Stimulated activated naive B cell treated with anti-CD40 and anti-IgM and Interleukin-4, amounts not matched to agents 10 μg/mL and 1 μg/mL and 100 μg/mL, for 72 hours (primary cell): ENCODE data around the gene SH3BP2.

Source experiments
- ATAC-seq, 2 donors: fragments of 150-1000 bp; cut with Tn5 transposase; replicated peaks; 2 replicates each; pipeline ENCODE4 v1.10.0; 2021; ENCODE audit warnings: moderate library complexity in 1 of 2
- DNase-seq: peaks from one replicate; pipeline ENCODE4 v3.0.0; 2021
- H3K27ac Mint-ChIP-seq: one replicate; pipeline ENCODE4 v1.8.0; 2022; ENCODE audit warnings: mild to moderate bottlenecking, mixed read lengths
- H3K27me3 Mint-ChIP-seq, 2 donors: one replicate each; pipeline ENCODE4 v1.8.0; 2022; ENCODE audit warnings: mixed read lengths in 2 of 2
- H3K36me3 Mint-ChIP-seq, 2 donors: one replicate each; pipeline ENCODE4 v1.8.0; 2022; ENCODE audit warnings: mixed read lengths in 2 of 2, mild to moderate bottlenecking in 1 of 2
- H3K4me1 Mint-ChIP-seq, 2 donors: one replicate each; pipeline ENCODE4 v1.8.0; 2022; ENCODE audit warnings: mixed read lengths in 2 of 2, mild to moderate bottlenecking in 1 of 2
- H3K4me3 Mint-ChIP-seq, 2 donors: one replicate each; pipeline ENCODE4 v1.8.0; 2022; ENCODE audit warnings: mild to moderate bottlenecking in 2 of 2, mixed read lengths in 2 of 2, moderate library complexity in 1 of 2
- H3K9me3 Mint-ChIP-seq, 2 donors: one replicate each; pipeline ENCODE4 v1.8.0; 2022; ENCODE audit warnings: mixed read lengths in 2 of 2, mild to moderate bottlenecking in 1 of 2

The SH3BP2 gene

GRCh38 chr4:2792711-2793585 lies at the start of gene SH3BP2:
Gene SH3BP2 (plus strand): TSS chr4:2793085. CDS start chr4:2820618, 27,533 bp downstream.
- peak within 1 kb of the TSS; percentile 87 for H3K27ac Mint-ChIP-seq
- peak; percentile 55 to 71 for ATAC-seq
- H3K9me3 Mint-ChIP-seq = no peaks in the 10 kb centered on the region
- DNase-seq = no peak
- H3K27me3 Mint-ChIP-seq = no peaks in the 10 kb centered on the region
- peaks cover 63 to 93% of the 10 kb centered on the region in 2 donors for H3K4me1 Mint-ChIP-seq
- peaks cover 0 to 4% of the 10 kb centered on the region in 2 donors for H3K36me3 Mint-ChIP-seq
- peak within 1 kb of the TSS; percentile 87 to 88 for H3K4me3 Mint-ChIP-seq

GRCh38 chr4:2743518-2744445 lies 49.1 kb upstream of the SH3BP2 start:
- Mint-ChIP-seq H3K9me3 (no peaks in the 10 kb centered on the region), H3K4me3 (no peak overlapping the region), H3K27me3 (no peaks in the 10 kb centered on the region), H3K4me1 (peaks cover 38 to 63% of the 10 kb centered on the region in 2 donors), H3K36me3 (peaks cover 65 to 68% of the 10 kb centered on the region in 2 donors), H3K27ac (peak overlapping the region; percentile 14)
- DNase-seq (no peak), ATAC-seq (no peak)

- peaks cover 63 to 65% of the 10 kb centered on the region in 2 donors for H3K36me3 Mint-ChIP-seq
Measured at GRCh38 chr4:2744576-2745270, 48.2 kb upstream of the SH3BP2 start.

GRCh38 chr4:2745516-2745915 lies 47.4 kb upstream of the SH3BP2 start:
- ATAC-seq = no peak
- H3K9me3 Mint-ChIP-seq = no peaks in the 10 kb centered on the region
- H3K27me3 Mint-ChIP-seq = no peaks in the 10 kb centered on the region
- peak overlapping the region; percentile 92 for H3K27ac Mint-ChIP-seq
- DNase-seq = no peak
- H3K4me3 Mint-ChIP-seq = peak overlapping the region in 1 of 2 donors; percentile 48
- peaks cover 40 to 64% of the 10 kb centered on the region in 2 donors for H3K4me1 Mint-ChIP-seq
- peaks cover 58 to 59% of the 10 kb centered on the region in 2 donors for H3K36me3 Mint-ChIP-seq

More at GRCh38 chr4:2744576-2745270, 48.2 kb upstream of the SH3BP2 start:
- ATAC-seq (no peak), DNase-seq (no peak)
- H3K9me3 Mint-ChIP-seq = no peaks in the 10 kb centered on the region
- no peak overlapping the region for H3K4me3 Mint-ChIP-seq
- H3K4me1 Mint-ChIP-seq = peaks cover 39 to 68% of the 10 kb centered on the region in 2 donors
- H3K27ac Mint-ChIP-seq = peak overlapping the region; percentile 62
- no peaks in the 10 kb centered on the region for H3K27me3 Mint-ChIP-seq

- Mint-ChIP-seq H3K27me3 (no peaks in the 10 kb centered on the region), H3K4me1 (peaks cover 40 to 57% of the 10 kb centered on the region in 2 donors), H3K9me3 (no peaks in the 10 kb centered on the region), H3K27ac (peak overlapping the region; percentile 92), H3K36me3 (peaks cover 55 to 56% of the 10 kb centered on the region in 2 donors), H3K4me3 (peak overlapping the region; percentile 67 to 73)
- DNase-seq (peak; percentile 95), ATAC-seq (peak; percentile 96 to 98)
Measured at GRCh38 chr4:2745981-2746806, 46.7 kb upstream of the SH3BP2 start.

GRCh38 chr4:2746891-2747695 lies 45.8 kb upstream of the SH3BP2 start:
- Mint-ChIP-seq H3K27me3 (no peaks in the 10 kb centered on the region), H3K4me1 (peaks cover 43 to 65% of the 10 kb centered on the region in 2 donors), H3K9me3 (no peaks in the 10 kb centered on the region), H3K4me3 (peak overlapping the region; percentile 67 to 73), H3K27ac (peak overlapping the region; percentile 92), H3K36me3 (peaks cover 46 to 50% of the 10 kb centered on the region in 2 donors)
- no peak for DNase-seq
- no peak for ATAC-seq

GRCh38 chr4:2750719-2751605 lies 41.9 kb upstream of the SH3BP2 start:
- Mint-ChIP-seq H3K9me3 (no peaks in the 10 kb centered on the region), H3K27me3 (no peaks in the 10 kb centered on the region), H3K27ac (no peak overlapping the region), H3K4me3 (no peak overlapping the region), H3K4me1 (peaks cover 42 to 78% of the 10 kb centered on the region in 2 donors), H3K36me3 (peaks cover 23 to 32% of the 10 kb centered on the region in 2 donors)
- ATAC-seq (no peak), DNase-seq (no peak)

- H3K36me3 Mint-ChIP-seq = peaks cover 4 to 14% of the 10 kb centered on the region in 2 donors
- no peaks in the 10 kb centered on the region for H3K27me3 Mint-ChIP-seq
- DNase-seq (no peak), ATAC-seq (no peak)
- H3K4me3 Mint-ChIP-seq = no peak overlapping the region
- H3K4me1 Mint-ChIP-seq = peaks cover 30 to 62% of the 10 kb centered on the region in 2 donors
- no peak overlapping the region for H3K27ac Mint-ChIP-seq
- H3K9me3 Mint-ChIP-seq = no peaks in the 10 kb centered on the region
Measured at GRCh38 chr4:2753436-2753835, 39.4 kb upstream of the SH3BP2 start.

GRCh38 chr4:2754848-2755819 lies 37.8 kb upstream of the SH3BP2 start:
- H3K4me1 Mint-ChIP-seq = peaks cover 35 to 54% of the 10 kb centered on the region in 2 donors
- no peaks in the 10 kb centered on the region for H3K27me3 Mint-ChIP-seq
- ATAC-seq (no peak), DNase-seq (no peak)
- H3K9me3 Mint-ChIP-seq = no peaks in the 10 kb centered on the region
- peak overlapping the region; percentile 77 for H3K27ac Mint-ChIP-seq
- H3K4me3 Mint-ChIP-seq = peak overlapping the region; percentile 82 to 87
- H3K36me3 Mint-ChIP-seq = peaks cover 4 to 14% of the 10 kb centered on the region in 2 donors

GRCh38 chr4:2755821-2756690 lies 36.8 kb upstream of the SH3BP2 start, which contains the start of gene TNIP2:
Gene TNIP2 (minus strand): TSS chr4:2756336. CDS start chr4:2756289, 47 bp downstream.
- H3K27me3 Mint-ChIP-seq = no peaks in the 10 kb centered on the region
- DNase-seq = peak; percentile 70
- H3K4me3 Mint-ChIP-seq = peak within 1 kb of the TSS; percentile 82 to 87
- ATAC-seq = peak; percentile 82 to 86
- H3K4me1 Mint-ChIP-seq = peaks cover 35 to 63% of the 10 kb centered on the region in 2 donors
- H3K9me3 Mint-ChIP-seq = no peaks in the 10 kb centered on the region
- peaks cover 0 to 8% of the 10 kb centered on the region in 2 donors for H3K36me3 Mint-ChIP-seq
- H3K27ac Mint-ChIP-seq = peak within 1 kb of the TSS; percentile 93
